ENCODE results near the gene OTULIN. TPM values are rescaled to one million over a fixed set of nuclear protein-coding genes. Genes with fewer than 3 reads are reported as not detected.
A peak's percentile ranks its signal among the peaks of the same experiment; 100 is the strongest.

OTULIN gene
- total RNA-seq, 2 experiments from 2014 or later, result 28.7 to 45.6 TPM

GRCh38 chr5:14668181-14668591, 3.7 kb downstream of the OTULIN start:
- Histone ChIP-seq H3K9me2 (ENCODE audit: insufficient read depth, low read length) (no peaks in the 10 kb centered on the region), H3K4me1 (ENCODE audit: insufficient read depth, low read length, poor library complexity, severe bottlenecking) (peaks cover 86% of the 10 kb centered on the region), H3K4me2 (ENCODE audit: low read length) (peak overlapping the region; percentile 97), H3K9me3 (ENCODE audit: low read length) (no peaks in the 10 kb centered on the region), H3K36me3 (ENCODE audit: insufficient read depth, low read length) (peaks cover 39% of the 10 kb centered on the region), H3K4me3 (ENCODE audit: low read depth, low read length, poor library complexity, severe bottlenecking) (peak overlapping the region; percentile 34), H3K27ac (ENCODE audit: low read depth, low read length, poor library complexity, severe bottlenecking) (no peak overlapping the region), H3K79me2 (ENCODE audit: insufficient read depth, low read depth, low read length) (peaks cover 91% of the 10 kb centered on the region), H4K20me1 (ENCODE audit: insufficient read depth, low read length) (peaks cover 51% of the 10 kb centered on the region), H2AFZ (ENCODE audit: low read length) (no peak overlapping the region)
- TF ChIP-seq CTCF (conservative IDR thresholded peaks at IDR 0.05; ENCODE audit: low read length) (no peak), EZH2phosphoT487 (IDR thresholded peaks at IDR 0.05; ENCODE audit: borderline replicate concordance, low read depth, low read length) (no peak)
- ChIA-PET CTCF (ENCODE audit: unreplicated experiment) (no interaction called here), POLR2A (interaction anchor here (0.7 to 2.6 kb wide), 5 partner anchors 7 to 100 kb away, joined by 3 to 9 read pairs (median 5); no protein-coding TSS in a partner anchor)
- no peak for DNase-seq (ENCODE audit: low spot score)
- no TSS peak for BruUV-seq (replicated peaks)
- intact Hi-C loops (cut with micrococcal nuclease; ENCODE audit: unreplicated experiment), result loop anchor here (5.0 to 10.0 kb wide), 3 partner anchors 446 to 1797 kb away; partner anchors contain the start of gene ZNF622

GRCh38 chr5:14669415-14669814, 4.9 kb downstream of the OTULIN start:
- H4K20me1 ChIP-seq (ENCODE audit: insufficient read depth, low read length), result peaks cover 54% of the 10 kb centered on the region
- peaks cover 96% of the 10 kb centered on the region for H3K79me2 ChIP-seq (ENCODE audit: insufficient read depth, low read depth, low read length)
- DNase-seq (ENCODE audit: low spot score), result no peak
- no TSS peak for BruUV-seq (replicated peaks)
- H3K27ac ChIP-seq (ENCODE audit: low read depth, low read length, poor library complexity, severe bottlenecking), result no peak overlapping the region
- H3K9me3 ChIP-seq (ENCODE audit: low read length), result no peaks in the 10 kb centered on the region
- TF ChIP-seq EZH2phosphoT487 (IDR thresholded peaks at IDR 0.05; ENCODE audit: borderline replicate concordance, low read depth, low read length), result no peak
- H3K36me3 ChIP-seq (ENCODE audit: insufficient read depth, low read length), result peaks cover 51% of the 10 kb centered on the region
- peak overlapping the region; percentile 34 for H3K4me3 ChIP-seq (ENCODE audit: low read depth, low read length, poor library complexity, severe bottlenecking)
- peaks cover 89% of the 10 kb centered on the region for H3K4me1 ChIP-seq (ENCODE audit: insufficient read depth, low read length, poor library complexity, severe bottlenecking)
- H3K9me2 ChIP-seq (ENCODE audit: insufficient read depth, low read length), result no peaks in the 10 kb centered on the region
- intact Hi-C loops (cut with micrococcal nuclease; ENCODE audit: unreplicated experiment), result loop anchor here (5.0 to 10.0 kb wide), 3 partner anchors 447 to 1795 kb away; partner anchors contain the start of gene ZNF622
- POLR2A ChIA-PET, result interaction anchor here (0.7 to 1.2 kb wide), 2 partner anchors 8 to 16 kb away, joined by 3 read pairs; no protein-coding TSS in a partner anchor
- peak overlapping the region; percentile 97 for H3K4me2 ChIP-seq (ENCODE audit: low read length)
- CTCF ChIA-PET (ENCODE audit: unreplicated experiment), result interaction anchor here (0.8 kb wide), 1 partner anchor 15 kb away, joined by 3 read pairs; no protein-coding TSS in a partner anchor
- H2AFZ ChIP-seq (ENCODE audit: low read length), result no peak overlapping the region

- no TSS peak for BruUV-seq (replicated peaks)
- POLR2A ChIA-PET, result interaction anchor here (0.6 to 1.2 kb wide), 3 partner anchors 16 to 194 kb away, joined by 3 to 5 read pairs (median 3); no protein-coding TSS in a partner anchor
- H3K4me1 ChIP-seq (ENCODE audit: insufficient read depth, low read length, poor library complexity, severe bottlenecking), result peaks cover 95% of the 10 kb centered on the region
- H2AFZ ChIP-seq (ENCODE audit: low read length), result no peak overlapping the region
- CTCF ChIA-PET (ENCODE audit: unreplicated experiment), result no interaction called here
- H3K9me3 ChIP-seq (ENCODE audit: low read length), result no peaks in the 10 kb centered on the region
- no peak for TF ChIP-seq CTCF (conservative IDR thresholded peaks at IDR 0.05; ENCODE audit: low read length)
- no peak for TF ChIP-seq EZH2phosphoT487 (IDR thresholded peaks at IDR 0.05; ENCODE audit: borderline replicate concordance, low read depth, low read length)
- DNase-seq (ENCODE audit: low spot score), result no peak
- intact Hi-C loops (cut with micrococcal nuclease; ENCODE audit: unreplicated experiment), result loop anchor here (5.0 to 10.0 kb wide), 3 partner anchors 448 to 1795 kb away; partner anchors contain the start of gene ZNF622
- no peaks in the 10 kb centered on the region for H3K9me2 ChIP-seq (ENCODE audit: insufficient read depth, low read length)
- peaks cover 100% of the 10 kb centered on the region for H3K79me2 ChIP-seq (ENCODE audit: insufficient read depth, low read depth, low read length)
- peaks cover 52% of the 10 kb centered on the region for H3K36me3 ChIP-seq (ENCODE audit: insufficient read depth, low read length)
- H4K20me1 ChIP-seq (ENCODE audit: insufficient read depth, low read length), result peaks cover 54% of the 10 kb centered on the region
- no peak overlapping the region for H3K4me3 ChIP-seq (ENCODE audit: low read depth, low read length, poor library complexity, severe bottlenecking)
- H3K27ac ChIP-seq (ENCODE audit: low read depth, low read length, poor library complexity, severe bottlenecking), result no peak overlapping the region
- peak overlapping the region; percentile 97 for H3K4me2 ChIP-seq (ENCODE audit: low read length)
These were observed 5.5 kb downstream of the OTULIN start for GRCh38 chr5:14669975-14670374.
